Astrocyte (in vitro differentiated cells and primary cell): ENCODE data around the gene HSF5.

Source experiments
- CTCF ChIP-seq: IDR thresholded peaks from 2 replicates; pipeline ENCODE4 v1.5.1; 2011; ENCODE audit warnings: low read depth, mild to moderate bottlenecking, inconsistent platforms, low read length, moderate library complexity; ENCODE audit not compliant: insufficient read depth
- EZH2 ChIP-seq: IDR thresholded peaks from 2 replicates; pipeline ENCODE4 v1.6.1; 2012; ENCODE audit warnings: mild to moderate bottlenecking, low read length, inconsistent platforms; ENCODE audit not compliant: insufficient read depth

- TF ChIP-seq CTCF (no peak), EZH2 (no peak)
These were observed 19.3 kb downstream of the HSF5 start for GRCh38 chr17:58468944-58469343.
